WTC11 (cell line): ENCODE data around the gene ZNF496.

Source experiments
- AR ChIP-seq: fragments of 250-450 bp; sonication (Bioruptor Pico); IDR thresholded peaks from 2 replicates; pipeline ENCODE4 v1.9.0; 2021; ENCODE audit warnings: mild to moderate bottlenecking
- CTCF ChIP-seq: fragments of 200-600 bp; IDR thresholded peaks from 2 replicates; pipeline ENCODE4 v1.8.0; 2022; ENCODE audit warnings: antibody characterized with exemption
- TF ChIP-seq, protein P1 (sequence below): sonication (generic); formaldehyde crosslinking; IDR thresholded peaks from 2 replicates; pipeline ENCODE4 v1.8.1; 2023; ENCODE audit warnings: mild to moderate bottlenecking, missing genetic modification reagents, moderate library complexity

- no peak for TF ChIP-seq CTCF
- TF ChIP-seq AR = no peak
- TF ChIP-seq, protein P1, sequence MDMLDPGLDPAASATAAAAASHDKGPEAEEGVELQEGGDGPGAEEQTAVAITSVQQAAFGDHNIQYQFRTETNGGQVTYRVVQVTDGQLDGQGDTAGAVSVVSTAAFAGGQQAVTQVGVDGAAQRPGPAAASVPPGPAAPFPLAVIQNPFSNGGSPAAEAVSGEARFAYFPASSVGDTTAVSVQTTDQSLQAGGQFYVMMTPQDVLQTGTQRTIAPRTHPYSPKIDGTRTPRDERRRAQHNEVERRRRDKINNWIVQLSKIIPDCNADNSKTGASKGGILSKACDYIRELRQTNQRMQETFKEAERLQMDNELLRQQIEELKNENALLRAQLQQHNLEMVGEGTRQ = no peak
Measured at GRCh38 chr1:247367786-247368422, 36.2 kb upstream of the ZNF496 start.
